ENCODE data around the gene TREH.
"Not testable (repeated sequence)": the region's sequence is repeated elsewhere in the genome, so short reads cannot be mapped to it uniquely, and the experiment has no call there.

- TF ChIP-seq POLR2AphosphoS5, POLR2A, EP300 (IDR thresholded peaks at IDR 0.05): not testable (repeated sequence)
- TF ChIP-seq, protein P1, sequence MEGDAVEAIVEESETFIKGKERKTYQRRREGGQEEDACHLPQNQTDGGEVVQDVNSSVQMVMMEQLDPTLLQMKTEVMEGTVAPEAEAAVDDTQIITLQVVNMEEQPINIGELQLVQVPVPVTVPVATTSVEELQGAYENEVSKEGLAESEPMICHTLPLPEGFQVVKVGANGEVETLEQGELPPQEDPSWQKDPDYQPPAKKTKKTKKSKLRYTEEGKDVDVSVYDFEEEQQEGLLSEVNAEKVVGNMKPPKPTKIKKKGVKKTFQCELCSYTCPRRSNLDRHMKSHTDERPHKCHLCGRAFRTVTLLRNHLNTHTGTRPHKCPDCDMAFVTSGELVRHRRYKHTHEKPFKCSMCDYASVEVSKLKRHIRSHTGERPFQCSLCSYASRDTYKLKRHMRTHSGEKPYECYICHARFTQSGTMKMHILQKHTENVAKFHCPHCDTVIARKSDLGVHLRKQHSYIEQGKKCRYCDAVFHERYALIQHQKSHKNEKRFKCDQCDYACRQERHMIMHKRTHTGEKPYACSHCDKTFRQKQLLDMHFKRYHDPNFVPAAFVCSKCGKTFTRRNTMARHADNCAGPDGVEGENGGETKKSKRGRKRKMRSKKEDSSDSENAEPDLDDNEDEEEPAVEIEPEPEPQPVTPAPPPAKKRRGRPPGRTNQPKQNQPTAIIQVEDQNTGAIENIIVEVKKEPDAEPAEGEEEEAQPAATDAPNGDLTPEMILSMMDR (IDR thresholded peaks at IDR 0.05), result not testable (repeated sequence)
Observed at GRCh38 chr11:118718562-118718961, 39.1 kb upstream of the TREH start.

All from stomach (tissue), 4 donors.